ENCODE data around the gene PSMD9.

DNA sequence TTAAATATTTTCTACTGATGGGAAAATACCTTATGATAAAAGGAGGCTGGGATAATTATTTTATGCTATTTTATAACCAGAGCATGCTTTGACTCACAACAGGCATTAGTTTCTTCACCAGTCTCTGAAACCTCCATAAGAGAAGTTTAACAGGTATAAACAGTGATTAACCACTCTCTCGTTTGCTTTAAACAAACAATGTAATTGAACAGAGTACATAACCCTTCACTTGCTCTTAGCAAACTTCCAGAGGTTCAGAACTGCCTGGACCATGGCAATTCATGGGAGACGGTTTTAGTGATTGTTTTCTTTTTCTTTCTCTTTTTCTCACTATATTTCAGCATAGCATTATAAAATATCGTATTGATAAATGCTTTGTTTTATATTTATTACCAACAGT lies 65.1 kb downstream of the PSMD9 start:
- TF ChIP-seq SUZ12 (IDR thresholded peaks at IDR 0.05; ENCODE audit: extremely low read depth, insufficient read depth, insufficient read length) (no peak), YY1 (IDR thresholded peaks at IDR 0.05; ENCODE audit: insufficient read depth, insufficient read length) (no peak)

Data from NT2/D1 (cell line).